ENCODE data around the gene ATP5IF1.

Gene ATP5IF1

DNA sequence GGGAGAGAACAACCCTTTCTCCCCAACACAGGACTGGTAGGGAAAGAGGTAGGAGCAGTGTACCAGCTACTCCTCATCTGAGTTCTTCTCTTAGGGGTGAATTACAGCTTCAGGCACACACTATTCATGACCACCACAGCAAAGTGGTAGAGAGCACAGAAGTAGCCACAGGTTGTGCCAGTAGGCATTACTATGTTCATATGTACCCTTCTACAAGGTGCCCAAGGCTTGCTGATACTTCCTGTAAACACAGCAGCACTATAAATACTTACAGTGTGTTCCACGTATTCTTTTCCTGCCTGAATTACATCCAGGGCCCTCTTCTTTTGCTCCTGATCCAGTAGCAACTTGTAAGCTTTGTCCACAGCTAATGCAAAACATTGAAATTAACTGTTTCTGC lies 26.2 kb upstream of the ATP5IF1 start:
- H3K36me3 ChIP-seq (ENCODE audit: insufficient read depth, low read length) = peaks cover 80% of the 10 kb centered on the region
- TF ChIP-seq EZH2 (IDR thresholded peaks at IDR 0.05; ENCODE audit: borderline replicate concordance, low read length) = no peak
- TF ChIP-seq, protein P1, sequence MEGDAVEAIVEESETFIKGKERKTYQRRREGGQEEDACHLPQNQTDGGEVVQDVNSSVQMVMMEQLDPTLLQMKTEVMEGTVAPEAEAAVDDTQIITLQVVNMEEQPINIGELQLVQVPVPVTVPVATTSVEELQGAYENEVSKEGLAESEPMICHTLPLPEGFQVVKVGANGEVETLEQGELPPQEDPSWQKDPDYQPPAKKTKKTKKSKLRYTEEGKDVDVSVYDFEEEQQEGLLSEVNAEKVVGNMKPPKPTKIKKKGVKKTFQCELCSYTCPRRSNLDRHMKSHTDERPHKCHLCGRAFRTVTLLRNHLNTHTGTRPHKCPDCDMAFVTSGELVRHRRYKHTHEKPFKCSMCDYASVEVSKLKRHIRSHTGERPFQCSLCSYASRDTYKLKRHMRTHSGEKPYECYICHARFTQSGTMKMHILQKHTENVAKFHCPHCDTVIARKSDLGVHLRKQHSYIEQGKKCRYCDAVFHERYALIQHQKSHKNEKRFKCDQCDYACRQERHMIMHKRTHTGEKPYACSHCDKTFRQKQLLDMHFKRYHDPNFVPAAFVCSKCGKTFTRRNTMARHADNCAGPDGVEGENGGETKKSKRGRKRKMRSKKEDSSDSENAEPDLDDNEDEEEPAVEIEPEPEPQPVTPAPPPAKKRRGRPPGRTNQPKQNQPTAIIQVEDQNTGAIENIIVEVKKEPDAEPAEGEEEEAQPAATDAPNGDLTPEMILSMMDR (IDR thresholded peaks at IDR 0.05; ENCODE audit: low read length) = no peak
- H3K4me1 ChIP-seq (ENCODE audit: insufficient read depth, low read length, severe bottlenecking) = no peaks in the 10 kb centered on the region
- no peaks in the 10 kb centered on the region for H3F3A ChIP-seq (ENCODE audit: insufficient read depth, low read length)
- H3K4me2 ChIP-seq (ENCODE audit: low read length) = no peak overlapping the region
- no peak overlapping the region for H3K9ac ChIP-seq (ENCODE audit: low read length)
- H3K9me3 ChIP-seq (ENCODE audit: low read length) = no peaks in the 10 kb centered on the region
- no peak overlapping the region for H2AFZ ChIP-seq (ENCODE audit: low read length)
- no peaks in the 10 kb centered on the region for H3K9me2 ChIP-seq (ENCODE audit: low read depth, low read length)
- H3K79me2 ChIP-seq (ENCODE audit: insufficient read depth, low read length) = no peaks in the 10 kb centered on the region
- no peak overlapping the region for H3K27ac ChIP-seq (ENCODE audit: low read depth, low read length, poor library complexity, severe bottlenecking)
- H4K20me1 ChIP-seq (ENCODE audit: insufficient read depth, low read length) = no peaks in the 10 kb centered on the region
- H3K27me3 ChIP-seq (ENCODE audit: insufficient read depth, low read length) = no peaks in the 10 kb centered on the region
- H3K4me3 ChIP-seq (ENCODE audit: low read depth, low read length, poor library complexity, severe bottlenecking) = no peak overlapping the region

DNA sequence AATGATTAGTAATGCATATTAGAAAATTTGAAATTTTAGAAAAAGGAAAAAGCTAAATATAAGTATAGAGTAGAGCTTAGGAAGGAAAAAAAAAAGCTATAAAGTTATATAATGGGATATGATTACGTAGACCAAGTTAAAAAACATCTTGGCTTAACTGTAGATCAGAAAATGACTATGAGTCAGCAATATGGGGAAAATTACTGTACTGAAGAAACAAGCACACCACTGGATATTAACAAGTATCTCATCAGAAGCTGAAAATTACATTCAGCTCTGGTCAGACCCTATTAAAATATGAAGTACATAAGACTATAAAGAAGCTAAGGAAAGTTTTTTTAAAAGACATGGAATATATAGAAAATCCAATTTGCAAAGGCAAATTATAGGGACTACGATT lies 22.6 kb upstream of the ATP5IF1 start:
- H3K79me2 ChIP-seq (ENCODE audit: insufficient read depth, low read length) = 0 out of 2 replicates have a peak, but pooled peaks cover 6% of the 10 kb centered on the region
- TF ChIP-seq, protein P1 (IDR thresholded peaks at IDR 0.05; ENCODE audit: low read length) = no peak
- TF ChIP-seq EZH2 (IDR thresholded peaks at IDR 0.05; ENCODE audit: borderline replicate concordance, low read length) = no peak
- no peak overlapping the region for H3K4me3 ChIP-seq (ENCODE audit: low read depth, low read length, poor library complexity, severe bottlenecking)
- H3K36me3 ChIP-seq (ENCODE audit: insufficient read depth, low read length) = peaks cover 66% of the 10 kb centered on the region
- H4K20me1 ChIP-seq (ENCODE audit: insufficient read depth, low read length) = no peaks in the 10 kb centered on the region
- no peaks in the 10 kb centered on the region for H3K27me3 ChIP-seq (ENCODE audit: insufficient read depth, low read length)
- no peaks in the 10 kb centered on the region for H3K9me3 ChIP-seq (ENCODE audit: low read length)
- H3K9me2 ChIP-seq (ENCODE audit: low read depth, low read length) = no peaks in the 10 kb centered on the region
- no peaks in the 10 kb centered on the region for H3F3A ChIP-seq (ENCODE audit: insufficient read depth, low read length)
- H3K9ac ChIP-seq (ENCODE audit: low read length) = no peak overlapping the region
- H3K4me1 ChIP-seq (ENCODE audit: insufficient read depth, low read length, severe bottlenecking) = no peaks in the 10 kb centered on the region
- H2AFZ ChIP-seq (ENCODE audit: low read length) = no peak overlapping the region
- no peak overlapping the region for H3K27ac ChIP-seq (ENCODE audit: low read depth, low read length, poor library complexity, severe bottlenecking)
- H3K4me2 ChIP-seq (ENCODE audit: low read length) = no peak overlapping the region

DNA sequence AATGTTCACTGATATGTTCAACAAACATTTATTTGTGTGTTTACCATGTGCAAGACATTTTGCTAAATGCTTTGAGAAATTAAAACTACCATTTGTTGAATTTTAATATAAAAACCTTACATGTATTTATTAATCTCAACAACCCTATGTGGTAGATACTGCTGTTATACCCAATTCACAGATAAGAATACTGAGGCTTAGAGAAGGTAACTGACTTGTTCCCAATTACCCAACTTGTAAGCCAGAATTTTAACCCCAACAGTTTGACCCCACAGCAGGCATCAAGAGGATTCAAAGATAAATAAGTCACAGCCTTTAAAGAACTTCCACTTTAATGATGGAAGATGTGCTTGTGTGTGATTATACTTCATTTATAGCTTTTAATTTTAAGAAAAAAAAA lies 6.8 kb upstream of the ATP5IF1 start:
- Histone ChIP-seq H3K4me3 (ENCODE audit: low read depth, low read length, poor library complexity, severe bottlenecking) (no peak overlapping the region), H3K9me2 (ENCODE audit: low read depth, low read length) (no peaks in the 10 kb centered on the region), H3K79me2 (ENCODE audit: insufficient read depth, low read length) (peaks cover 40% of the 10 kb centered on the region), H3K9ac (ENCODE audit: low read length) (no peak overlapping the region), H3K36me3 (ENCODE audit: insufficient read depth, low read length) (peaks cover 65% of the 10 kb centered on the region), H3K4me2 (ENCODE audit: low read length) (no peak overlapping the region), H3K4me1 (ENCODE audit: insufficient read depth, low read length, severe bottlenecking) (peaks cover 23% of the 10 kb centered on the region), H2AFZ (ENCODE audit: low read length) (no peak overlapping the region), H3F3A (ENCODE audit: insufficient read depth, low read length) (no peaks in the 10 kb centered on the region), H3K27me3 (ENCODE audit: insufficient read depth, low read length) (no peaks in the 10 kb centered on the region), H4K20me1 (ENCODE audit: insufficient read depth, low read length) (no peaks in the 10 kb centered on the region), H3K9me3 (ENCODE audit: low read length) (no peaks in the 10 kb centered on the region), H3K27ac (ENCODE audit: low read depth, low read length, poor library complexity, severe bottlenecking) (no peak overlapping the region)
- TF ChIP-seq, protein P1 (IDR thresholded peaks at IDR 0.05; ENCODE audit: low read length) = no peak
- TF ChIP-seq EZH2 (IDR thresholded peaks at IDR 0.05; ENCODE audit: borderline replicate concordance, low read length) = no peak

Data from OCI-LY1 (cell line).